22Rv1 (cell line): Measurements from ENCODE around the gene LLGL1.

Experiments
- H3K27ac ChIP-seq: fragments of 450-650 bp; 2 replicates; pipeline ENCODE4 v1.5.1; 2017
- CTCF ChIP-seq: fragments of 450-650 bp; IDR thresholded peaks from 2 replicates; pipeline ENCODE4 v1.5.1; 2017; ENCODE audit warnings: mild to moderate bottlenecking
- ZFX ChIP-seq: fragments of 450-650 bp; IDR thresholded peaks from 2 replicates; pipeline ENCODE4 v1.6.1; 2017; ENCODE audit warnings: antibody characterized with exemption, borderline replicate concordance

LLGL1 gene

GRCh38 chr17:18248300-18248731 lies 22.9 kb downstream of the LLGL1 start:
- TF ChIP-seq ZFX (no peak), CTCF (peak; percentile 81)
- H3K27ac ChIP-seq = peak overlapping the region; percentile 85

GRCh38 chr17:18248811-18249210 lies 23.4 kb downstream of the LLGL1 start:
- H3K27ac ChIP-seq = peak overlapping the region; percentile 85; the same call in 1 of the 2 replicates
- no peak for TF ChIP-seq CTCF
- no peak for TF ChIP-seq ZFX

- no peak for TF ChIP-seq CTCF
- TF ChIP-seq ZFX = no peak
- H3K27ac ChIP-seq = peak overlapping the region; percentile 29; the same call in 1 of the 2 replicates
Measured at GRCh38 chr17:18250259-18250658, 24.8 kb downstream of the LLGL1 start.

DNA sequence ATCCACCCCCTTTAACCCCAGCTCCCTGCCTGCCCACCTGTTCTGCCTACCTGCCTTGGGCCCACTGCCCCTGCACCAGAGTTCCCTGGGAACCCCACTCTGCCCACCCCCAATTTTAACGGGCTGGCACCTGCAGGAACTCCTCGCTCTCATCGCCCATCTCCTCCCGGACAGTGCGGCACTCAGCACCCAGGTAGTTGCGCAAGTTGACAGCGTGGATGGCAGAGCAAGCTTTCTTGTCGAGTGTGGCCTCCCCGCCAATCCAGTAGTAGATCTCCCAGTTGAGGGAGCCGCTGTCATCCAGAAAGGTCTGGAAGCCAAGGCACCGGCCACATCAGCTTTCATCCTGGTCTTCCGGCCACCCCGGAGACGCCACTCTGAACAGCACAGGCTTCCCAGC lies 25.3 kb downstream of the LLGL1 start:
- TF ChIP-seq ZFX (no peak), CTCF (no peak)
- peak overlapping the region; percentile 29; the same call in 1 of the 2 replicates for H3K27ac ChIP-seq

DNA sequence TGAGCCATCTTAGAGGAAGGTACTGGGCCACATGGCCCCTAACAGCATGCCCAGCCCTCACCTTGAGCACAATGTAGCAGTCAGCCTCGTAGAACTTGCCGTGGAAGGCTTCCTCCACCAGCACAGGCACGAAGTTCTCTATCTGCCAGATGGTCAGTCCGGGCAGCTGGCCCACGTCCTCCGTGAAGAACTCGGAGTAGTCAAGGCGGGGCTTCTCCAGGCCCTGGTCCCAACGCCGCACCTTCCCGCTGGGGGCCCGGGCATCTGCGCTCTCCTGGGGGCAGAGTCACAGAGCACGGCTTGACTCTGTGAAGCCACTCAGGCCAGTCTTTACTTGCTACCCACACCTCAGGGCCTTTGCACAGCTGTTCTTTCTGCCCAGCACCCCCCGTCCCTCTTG lies 25.8 kb downstream of the LLGL1 start:
- H3K27ac ChIP-seq = peak overlapping the region; percentile 29; the same call in 1 of the 2 replicates
- TF ChIP-seq CTCF = no peak
- TF ChIP-seq ZFX = no peak

- H3K27ac ChIP-seq = no peak overlapping the region
Measured at GRCh38 chr17:18252160-18252559, 26.7 kb downstream of the LLGL1 start.

More at GRCh38 chr17:18252160-18252559, 26.7 kb downstream of the LLGL1 start:
- no peak for TF ChIP-seq CTCF
- TF ChIP-seq ZFX = no peak
